Esophagus squamous epithelium (tissue), 5 donors: ENCODE results near the gene PHAX. TPM values are rescaled to one million over a fixed set of nuclear protein-coding genes. Genes with fewer than 3 reads are reported as not detected.
"Not testable (repeated sequence)": the region's sequence is repeated elsewhere in the genome, so short reads cannot be mapped to it uniquely, and the experiment has no call there.

Source experiments
- DNase-seq: peaks from one replicate; lab custom pipeline; 2025; lab: John Stamatoyannopoulos, UW
- H3K27ac ChIP-seq, 4 donors: fragments of 200-600 bp; sonication (generic); one replicate each; pipeline ENCODE4 v1.5.1; 2016 to 2019; ENCODE audit warnings: mild to moderate bottlenecking in 1 of 4
- H3K27me3 ChIP-seq, 4 donors: fragments of 200-600 bp; sonication (generic); 1 replicate in 3 of 4; 2 replicates in 1 of 4; pipeline versions ENCODE4 v1.5.1 to v1.6.0; 2017 to 2021; ENCODE audit warnings: antibody characterized with exemption in 1 of 4
- H3K36me3 ChIP-seq, 3 donors: fragments of 200-600 bp; sonication (generic); one replicate each; pipeline ENCODE4 v1.5.1; 2016 to 2019
- H3K4me1 ChIP-seq, 3 donors: fragments of 200-600 bp; sonication (generic); one replicate each; pipeline ENCODE4 v1.5.1; 2017 to 2019
- H3K4me3 ChIP-seq, 4 donors: fragments of 200-600 bp; sonication (generic); 1 replicate in 3 of 4; 2 replicates in 1 of 4; pipeline ENCODE4 v1.5.1; 2016 to 2019; ENCODE audit warnings: mild to moderate bottlenecking in 2 of 4, moderate library complexity in 1 of 4
- H3K9me3 ChIP-seq, 3 donors: fragments of 200-600 bp; sonication (generic); one replicate each; pipeline ENCODE4 v1.5.1; 2016 to 2019
- POLR2A ChIP-seq, 4 donors: fragments of 450-650 bp; IDR thresholded peaks; one replicate each; pipeline ENCODE4 v1.6.1; 2017; ENCODE audit warnings: antibody characterized with exemption in 4 of 4, mild to moderate bottlenecking in 4 of 4, moderate library complexity in 3 of 4
- WGBS, 2 donors: methylation state at CpG; one replicate each; pipeline ENCODE4 v1.1.5; 2018; 5-methylcytosine and 5-hydroxymethylcytosine counted together
- intact Hi-C: fragments of 100-400 bp; cut with DNase I; formaldehyde crosslinking; loops from one replicate; pipeline ENCODE4 v1.15.0; 2022
- total RNA-seq, 4 donors: library from RNA; depleted of rRNA; stranded (reverse); fragments of >200 nt; gene quantifications; one replicate each; pipeline ENCODE4 v1.1.0, GENCODE V29; 2016
- TF ChIP-seq, protein P1 (sequence below), 6 experiments: fragments of 450-650 bp in 4 of 6; fragments of 200-600 bp in 2 of 6; sonication (generic) in 2 of 6; IDR thresholded peaks; one replicate each; pipeline ENCODE4 v1.5.1; 2016 to 2019; ENCODE audit warnings: antibody characterized with exemption in 6 of 6, mild to moderate bottlenecking in 4 of 6, moderate library complexity in 4 of 6
- donor health status: DM: yes; HTN: yes; CAD: no.

PHAX gene
- total RNA-seq, 4 donors from 2014 or later, result 40.3 to 59.5 (median 49.3) TPM

DNA sequence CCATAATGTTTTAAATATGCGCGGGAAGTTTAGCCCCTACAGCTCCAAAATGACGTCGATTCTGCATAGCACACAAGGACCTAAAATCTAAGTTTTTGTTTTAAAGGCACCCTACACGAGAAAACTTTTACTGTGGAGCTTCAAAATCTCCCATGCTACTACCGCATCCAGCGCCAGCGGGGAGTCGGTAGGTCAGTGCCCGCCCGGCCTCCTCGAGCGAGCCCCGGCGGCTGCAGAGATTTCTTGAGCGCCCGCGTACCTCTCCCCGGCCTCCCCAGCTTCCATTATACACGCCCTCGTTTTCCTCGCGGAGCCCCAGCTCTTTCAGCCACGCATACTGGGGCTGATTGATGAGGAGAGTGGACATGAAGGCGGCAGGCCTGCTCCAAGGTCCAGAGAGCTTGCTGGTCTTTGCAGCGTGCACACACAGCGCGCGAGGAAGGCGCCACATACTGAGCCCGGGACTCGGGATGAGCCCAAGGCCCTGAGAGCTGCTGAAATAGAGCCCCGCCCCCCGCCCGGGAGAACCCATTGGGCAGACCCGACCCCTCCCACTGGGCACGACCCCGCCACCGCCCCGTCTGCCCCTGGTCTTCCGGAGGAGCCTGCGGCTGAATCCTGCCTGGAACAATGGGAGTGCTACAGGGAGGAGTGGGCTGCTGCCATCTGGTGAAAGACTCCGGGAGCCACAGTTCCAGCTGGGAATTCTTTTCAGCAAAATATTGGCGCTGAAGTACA lies 5.8 kb upstream of the PHAX start, which contains the start of gene ALDH7A1:
Gene ALDH7A1 (minus strand): TSS at position 472 of the 738 bp plus-strand sequence. CDS start 21 bp downstream, at position 451.
- 1 to 7% methylated on average over 6 to 12 of the region's 44 CpGs for WGBS, 2 donors
- DNase-seq, result peak; percentile 23
- Histone ChIP-seq H3K4me1 (peaks cover 0 to 87% (median 23%) of the 10 kb centered on the region in 3 donors), H3K27ac (peak within 1 kb of the TSS; percentile 77 to 92 (median 86)), H3K36me3 (peaks cover 0 to 26% (median 0%) of the 10 kb centered on the region in 3 donors), H3K4me3 (peak within 1 kb of the TSS; percentile 54 to 76 (median 60)), H3K9me3 (no peaks in the 10 kb centered on the region), H3K27me3 (no peaks in the 10 kb centered on the region)
- TF ChIP-seq, protein P1, sequence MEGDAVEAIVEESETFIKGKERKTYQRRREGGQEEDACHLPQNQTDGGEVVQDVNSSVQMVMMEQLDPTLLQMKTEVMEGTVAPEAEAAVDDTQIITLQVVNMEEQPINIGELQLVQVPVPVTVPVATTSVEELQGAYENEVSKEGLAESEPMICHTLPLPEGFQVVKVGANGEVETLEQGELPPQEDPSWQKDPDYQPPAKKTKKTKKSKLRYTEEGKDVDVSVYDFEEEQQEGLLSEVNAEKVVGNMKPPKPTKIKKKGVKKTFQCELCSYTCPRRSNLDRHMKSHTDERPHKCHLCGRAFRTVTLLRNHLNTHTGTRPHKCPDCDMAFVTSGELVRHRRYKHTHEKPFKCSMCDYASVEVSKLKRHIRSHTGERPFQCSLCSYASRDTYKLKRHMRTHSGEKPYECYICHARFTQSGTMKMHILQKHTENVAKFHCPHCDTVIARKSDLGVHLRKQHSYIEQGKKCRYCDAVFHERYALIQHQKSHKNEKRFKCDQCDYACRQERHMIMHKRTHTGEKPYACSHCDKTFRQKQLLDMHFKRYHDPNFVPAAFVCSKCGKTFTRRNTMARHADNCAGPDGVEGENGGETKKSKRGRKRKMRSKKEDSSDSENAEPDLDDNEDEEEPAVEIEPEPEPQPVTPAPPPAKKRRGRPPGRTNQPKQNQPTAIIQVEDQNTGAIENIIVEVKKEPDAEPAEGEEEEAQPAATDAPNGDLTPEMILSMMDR (IDR thresholded peaks at IDR 0.05), result peak in 4 of 6 experiments; percentile 23 to 35 (median 28)
- TF ChIP-seq POLR2A (IDR thresholded peaks at IDR 0.05), result peak in 2 of 4 donors; percentile 18 to 73
- intact Hi-C loops, result no loop called here

DNA sequence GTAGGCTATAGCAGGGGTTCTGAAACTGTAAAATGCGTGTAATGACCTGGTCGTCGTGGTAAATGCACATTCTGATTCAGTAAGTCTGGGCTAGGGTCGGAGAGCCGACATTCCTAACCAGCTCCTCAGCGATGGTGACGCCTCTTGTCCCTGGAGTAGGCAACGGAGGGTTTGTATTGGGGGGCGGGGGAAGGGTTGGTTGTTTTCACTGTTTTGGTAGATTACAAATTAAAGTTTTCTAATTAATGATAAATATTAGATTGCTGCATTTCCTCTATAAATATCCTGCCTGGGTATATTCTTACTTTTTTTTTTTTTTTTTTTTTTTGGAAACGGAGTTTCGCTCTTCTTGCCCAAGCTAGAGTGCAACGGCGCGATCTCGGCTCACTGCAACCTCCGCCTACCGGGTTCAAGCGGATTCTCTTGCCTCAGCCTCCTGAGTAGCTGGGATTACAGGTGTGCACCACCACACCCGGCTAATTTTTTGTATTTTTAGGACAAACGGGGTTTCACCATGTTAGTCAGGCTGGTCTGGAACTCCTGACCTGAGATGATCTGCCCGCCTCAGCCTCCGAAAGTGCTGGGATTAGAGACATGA lies 5.2 kb upstream of the PHAX start:
- intact Hi-C loops, result no loop called here
- peak overlapping the region; percentile 54 to 76 (median 60) for H3K4me3 ChIP-seq
- WGBS, 2 donors, result 57 to 65% methylated on average over 20 to 22 of the region's 22 CpGs
- H3K4me1 ChIP-seq, result peaks cover 5 to 94% (median 27%) of the 10 kb centered on the region in 3 donors
- H3K27ac ChIP-seq, result peak overlapping the region; percentile 77 to 92 (median 86)
- no peaks in the 10 kb centered on the region for H3K27me3 ChIP-seq
- no peaks in the 10 kb centered on the region for H3K9me3 ChIP-seq
- peaks cover 0 to 19% (median 0%) of the 10 kb centered on the region in 3 donors for H3K36me3 ChIP-seq
- no peak for TF ChIP-seq POLR2A (IDR thresholded peaks at IDR 0.05)
- TF ChIP-seq, protein P1 (IDR thresholded peaks at IDR 0.05), result no peak
- DNase-seq, result no peak

DNA sequence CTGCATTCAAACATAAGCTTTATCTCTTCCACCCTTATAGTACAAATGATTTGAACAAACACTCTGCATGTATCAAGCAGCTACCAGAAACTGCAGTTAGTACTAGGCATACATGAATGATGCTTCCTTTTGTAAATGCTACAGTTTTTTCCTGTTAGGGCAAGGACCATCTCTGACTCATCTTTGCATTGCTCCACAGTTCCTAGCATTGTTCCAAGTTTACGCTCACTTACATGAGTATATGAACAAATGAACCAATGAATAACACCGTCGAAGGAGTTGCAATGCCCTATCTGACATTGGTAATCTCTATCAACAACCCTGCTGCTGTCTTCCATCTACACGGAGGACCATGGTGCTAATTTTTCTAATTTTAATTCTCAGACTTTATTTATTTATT lies 3.6 kb upstream of the PHAX start:
- no peaks in the 10 kb centered on the region for H3K27me3 ChIP-seq
- intact Hi-C loops, result no loop called here
- no peak overlapping the region for H3K4me3 ChIP-seq
- H3K9me3 ChIP-seq, result no peaks in the 10 kb centered on the region
- no peak for DNase-seq
- H3K4me1 ChIP-seq, result peaks cover 15 to 94% (median 36%) of the 10 kb centered on the region in 3 donors
- peaks cover 0 to 3% (median 0%) of the 10 kb centered on the region in 3 donors for H3K36me3 ChIP-seq
- peak overlapping the region; percentile 73 to 94 (median 84) for H3K27ac ChIP-seq
- no peak for TF ChIP-seq POLR2A (IDR thresholded peaks at IDR 0.05)
- TF ChIP-seq, protein P1 (IDR thresholded peaks at IDR 0.05), result no peak
- whole genome bisulfite sequencing, 2 donors, result 48 to 51% methylated on average over 4 of the region's 4 CpGs

DNA sequence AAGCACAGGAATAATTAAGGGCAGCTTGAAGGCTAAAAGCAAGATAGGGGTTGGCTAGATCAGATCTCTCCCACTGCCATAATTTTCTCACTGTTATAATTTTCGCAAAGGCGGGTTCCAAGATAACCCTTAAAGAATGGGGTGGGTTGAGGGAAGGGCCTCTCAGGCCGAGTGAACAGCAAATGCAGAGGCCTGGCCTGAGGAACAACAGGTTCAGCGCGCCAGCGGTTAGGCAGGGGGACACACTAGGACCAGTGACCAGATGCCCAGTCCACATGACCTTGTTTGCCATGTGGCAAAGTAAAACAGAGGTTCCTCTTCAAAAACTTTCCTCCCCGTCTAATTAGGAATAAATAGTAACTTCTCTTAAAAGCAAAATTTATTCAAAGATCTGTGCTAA lies 1.2 kb upstream of the PHAX start:
- H3K36me3 ChIP-seq, result peaks cover 0 to 14% (median 0%) of the 10 kb centered on the region in 3 donors
- TF ChIP-seq, protein P1 (IDR thresholded peaks at IDR 0.05), result no peak
- TF ChIP-seq POLR2A (IDR thresholded peaks at IDR 0.05), result no peak
- H3K27ac ChIP-seq, result peak overlapping the region; percentile 83 to 94 (median 92)
- DNase-seq, result no peak
- intact Hi-C loops, result no loop called here
- no peak overlapping the region for H3K4me3 ChIP-seq
- H3K27me3 ChIP-seq, result no peaks in the 10 kb centered on the region
- WGBS, 2 donors, result 79 to 95% methylated on average over 7 of the region's 7 CpGs
- peaks cover 20 to 91% (median 43%) of the 10 kb centered on the region in 3 donors for H3K4me1 ChIP-seq
- H3K9me3 ChIP-seq, result no peaks in the 10 kb centered on the region

DNA sequence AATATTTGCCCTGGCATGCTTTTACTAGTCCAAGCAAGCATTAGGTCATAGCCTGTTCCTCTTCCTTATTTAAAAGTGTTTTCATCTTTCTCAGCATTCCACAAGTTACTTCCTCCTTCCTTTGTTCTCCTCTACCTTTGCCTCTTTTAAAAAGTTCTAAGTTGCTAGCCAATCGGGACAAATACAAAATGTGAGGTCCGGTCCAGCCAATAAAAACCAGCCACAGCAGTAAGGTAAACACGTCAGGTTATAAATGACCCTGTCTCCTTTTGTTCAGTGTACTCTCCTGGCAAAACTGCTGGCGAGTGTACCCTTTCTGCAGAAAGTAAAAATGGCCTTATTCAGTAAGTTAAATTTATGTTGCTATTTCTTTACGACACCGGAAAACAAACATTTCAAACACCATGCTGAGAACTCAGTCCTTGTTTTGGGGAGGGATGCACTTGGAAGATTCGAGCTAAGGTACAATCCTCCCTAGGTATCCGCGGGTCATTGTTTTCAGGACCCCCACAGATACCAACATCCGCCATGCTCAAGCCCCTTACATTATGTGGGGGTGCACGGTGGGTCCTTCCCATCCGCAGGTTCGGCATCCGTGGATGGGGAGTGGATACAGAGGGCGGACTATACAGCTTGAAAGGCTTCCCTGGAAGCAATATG lies 646 bp upstream of the PHAX start:
- intact Hi-C loops, DNase-seq, H3K27me3 ChIP-seq, H3K9me3 ChIP-seq: not testable (repeated sequence)
- H3K4me3 ChIP-seq, result peak overlapping the region in 3 of 4 donors; percentile 81 to 95 (median 85)
- H3K36me3 ChIP-seq, result peaks cover 0 to 20% (median 3%) of the 10 kb centered on the region in 3 donors
- H3K27ac ChIP-seq, result peak overlapping the region; percentile 83 to 94 (median 92)
- WGBS, 2 donors, result 54 to 83% methylated on average over 10 to 12 of the region's 15 CpGs
- H3K4me1 ChIP-seq, result peaks cover 20 to 91% (median 48%) of the 10 kb centered on the region in 3 donors
